Effector CD8-positive, alpha-beta T cell (primary cell): ENCODE results near the gene STAT1.
"Not testable (repeated sequence)": the region's sequence is repeated elsewhere in the genome, so short reads cannot be mapped to it uniquely, and the experiment has no call there.

ENCODE experiments used
- DNase-seq: peaks from one replicate; lab custom pipeline; 2025; lab: John Stamatoyannopoulos, UW

Gene STAT1

GRCh38 chr2:191006997-191007783 is 6.8 kb downstream of the STAT1 start:
- DNase-seq = no peak

DNA sequence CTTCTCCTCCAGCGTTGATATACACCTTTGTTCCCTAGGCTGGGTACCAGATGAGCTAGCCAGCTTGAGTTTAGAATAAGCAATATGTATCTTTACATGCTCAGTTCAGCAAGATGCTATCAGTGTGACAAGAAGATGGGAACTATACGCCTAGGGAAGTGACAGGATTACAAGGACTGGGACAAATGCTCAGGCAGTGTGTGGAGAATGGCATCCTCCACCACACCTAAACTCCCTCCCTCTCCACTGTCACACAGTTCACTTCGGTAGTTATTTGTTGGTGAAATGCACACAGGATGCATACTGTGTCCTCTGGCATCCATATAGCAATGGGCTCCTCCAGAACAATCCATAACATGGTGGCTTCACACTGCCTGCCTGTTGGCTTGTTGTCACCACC is 7.7 kb downstream of the STAT1 start:
- no peak for DNase-seq

DNA sequence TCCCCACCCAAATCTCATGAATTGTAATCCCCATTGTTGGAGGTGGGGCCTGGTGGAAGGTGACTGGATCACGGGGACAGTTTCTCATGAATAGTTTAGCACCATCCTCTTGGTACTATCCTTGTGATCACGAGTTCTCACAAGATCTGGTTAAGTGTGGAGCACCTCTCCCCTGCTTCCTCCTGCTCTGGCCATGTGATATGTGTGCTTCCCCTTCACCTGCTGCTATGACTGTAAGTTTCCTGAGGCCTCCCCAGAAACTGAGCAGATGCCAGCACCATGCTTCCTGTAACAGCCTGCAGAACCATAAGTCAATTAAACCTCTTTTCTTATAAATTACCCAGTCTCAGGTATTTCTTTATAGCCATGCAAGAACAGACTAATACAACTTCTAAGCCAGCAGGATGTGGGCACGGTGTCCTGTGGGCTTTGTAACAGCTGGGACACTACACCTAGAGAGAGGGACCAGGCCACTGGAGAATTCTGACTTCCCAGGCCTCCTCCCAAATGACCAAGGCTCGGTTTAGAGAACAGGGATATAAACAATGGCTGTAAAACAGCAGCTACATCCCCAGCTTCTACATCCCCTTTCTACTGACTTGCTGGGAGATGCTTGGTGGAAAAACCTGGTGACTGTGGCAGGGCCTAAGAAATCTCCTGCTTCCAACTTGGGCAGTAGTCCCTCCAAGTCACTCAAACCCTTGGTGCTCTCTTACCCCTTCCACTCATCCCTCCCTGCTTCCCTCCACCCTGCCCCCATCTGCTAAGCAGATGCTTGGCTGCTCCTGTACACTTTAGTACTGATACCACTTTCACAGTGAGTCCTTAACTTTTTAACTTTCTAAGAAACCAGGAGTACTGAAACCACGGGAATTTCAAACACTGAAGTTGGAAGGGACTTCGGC is 10.3 kb downstream of the STAT1 start:
- no peak for DNase-seq

GRCh38 chr2:191001624-191002023 is 12.3 kb downstream of the STAT1 start:
- no peak for DNase-seq

- DNase-seq = no peak
Measured at GRCh38 chr2:191001032-191001431, 12.9 kb downstream of the STAT1 start.

DNA sequence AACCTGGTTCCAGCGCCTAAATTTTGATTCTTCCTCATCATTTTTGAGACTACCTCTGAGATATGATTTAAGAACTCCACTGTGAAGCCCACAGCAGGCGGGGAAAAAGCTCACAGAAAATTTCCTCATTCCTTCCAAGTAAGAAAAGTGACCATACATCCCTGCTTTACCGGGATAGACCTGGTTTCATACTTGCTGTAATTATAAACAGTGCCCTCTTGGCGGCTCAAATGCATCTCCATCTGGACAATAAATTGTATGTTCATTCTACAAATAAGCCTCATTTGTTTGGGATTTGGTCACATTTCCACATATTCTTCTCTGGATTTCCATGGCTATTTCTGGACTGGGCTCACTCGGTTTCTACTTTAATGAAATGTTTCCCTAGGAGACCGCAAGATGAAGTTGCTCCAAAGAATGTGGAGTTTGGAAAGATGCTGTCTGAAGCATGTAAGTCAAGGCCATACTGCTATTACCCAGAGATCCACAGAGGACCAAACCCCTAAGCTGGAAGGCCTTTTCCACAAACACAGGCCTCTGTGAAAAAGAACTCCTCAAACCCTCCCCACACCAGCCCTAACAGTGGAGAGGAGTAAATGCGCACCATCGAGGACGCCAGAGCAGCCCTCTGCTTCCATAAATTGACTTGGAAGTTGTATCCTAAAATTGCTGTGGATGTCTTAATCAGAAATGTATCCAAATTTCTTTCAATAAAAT is 13.9 kb downstream of the STAT1 start:
- no peak for DNase-seq

DNA sequence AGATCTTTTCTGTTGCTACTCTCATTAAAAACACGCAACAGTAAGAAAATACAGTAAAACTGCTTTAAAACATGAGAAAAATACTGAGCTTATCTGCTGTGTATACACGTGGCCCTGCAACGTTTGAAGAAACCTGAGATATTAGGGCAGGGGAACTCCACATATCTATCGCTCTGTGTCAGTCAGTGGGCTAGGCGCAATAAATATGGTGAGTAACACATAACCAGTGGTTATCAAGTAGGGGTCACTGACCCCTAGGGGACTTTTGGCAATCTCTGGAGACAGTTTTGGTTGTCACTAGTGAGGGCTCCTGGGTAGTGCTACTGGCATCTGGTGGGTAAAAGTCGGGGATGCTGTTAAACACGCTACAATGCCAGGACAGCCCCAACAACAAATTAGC is 14.9 kb downstream of the STAT1 start:
- no peak for DNase-seq

- DNase-seq = no peak
Measured at GRCh38 chr2:190997526-190998113, 16.4 kb downstream of the STAT1 start.

- DNase-seq = no peak
Measured at GRCh38 chr2:190996947-190997346, 17.0 kb downstream of the STAT1 start.

- peak; percentile 14 for DNase-seq
Measured at GRCh38 chr2:190996338-190996946, 17.5 kb downstream of the STAT1 start.

- DNase-seq = not testable (repeated sequence)
Measured at GRCh38 chr2:190995315-190995714, 18.7 kb downstream of the STAT1 start.

DNA sequence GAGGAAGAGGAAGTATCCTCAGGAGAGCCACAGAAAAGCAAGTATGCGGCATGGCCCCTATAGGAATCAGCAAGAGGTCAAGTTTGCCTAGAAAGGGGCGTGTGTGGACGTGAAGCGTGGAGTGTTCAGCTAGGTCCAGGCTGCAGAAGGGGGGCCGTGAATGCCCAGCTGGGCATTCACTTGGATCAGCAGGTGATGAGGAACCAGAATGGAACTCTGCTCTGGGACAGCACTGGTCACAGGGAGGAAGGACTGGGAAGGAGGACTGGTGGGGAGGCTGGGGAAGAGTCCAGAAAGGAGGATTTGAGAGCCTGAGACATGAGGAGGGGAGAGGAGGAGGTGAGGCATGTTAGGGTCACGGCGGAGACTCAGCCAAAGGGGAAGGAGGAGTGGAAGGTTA is 19.8 kb downstream of the STAT1 start:
- no peak for DNase-seq

- no peak for DNase-seq
Measured at GRCh38 chr2:190993292-190993643, 20.7 kb downstream of the STAT1 start.

- DNase-seq = no peak
Measured at GRCh38 chr2:190990132-190990531, 23.8 kb downstream of the STAT1 start.

- DNase-seq = no peak
Measured at GRCh38 chr2:190988910-190989309, 25.1 kb downstream of the STAT1 start.

GRCh38 chr2:190987938-190988337 is 26.0 kb downstream of the STAT1 start:
- no peak for DNase-seq

DNA sequence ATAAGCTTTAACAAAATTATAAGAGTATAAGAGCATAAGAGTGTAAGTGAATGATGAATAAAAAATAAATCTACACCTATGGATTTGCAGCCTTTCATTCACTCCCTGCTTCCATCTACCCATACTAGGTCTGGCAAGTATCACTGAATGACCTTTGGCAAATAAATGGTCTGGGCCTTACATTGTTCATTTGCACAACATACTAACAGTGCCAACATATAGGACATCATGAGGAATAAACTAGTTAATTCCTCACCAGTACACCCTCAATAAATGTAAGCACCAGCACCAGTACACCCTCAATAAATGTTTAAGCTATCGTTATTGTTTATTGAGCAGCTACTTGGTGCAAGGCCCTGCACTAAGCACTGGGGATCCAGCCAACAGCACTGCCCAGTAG is 26.9 kb downstream of the STAT1 start:
- DNase-seq = no peak

GRCh38 chr2:190986221-190986953 is 27.6 kb downstream of the STAT1 start:
- DNase-seq = peak; percentile 17

GRCh38 chr2:190984595-190984994 is 29.4 kb downstream of the STAT1 start:
- no peak for DNase-seq

DNA sequence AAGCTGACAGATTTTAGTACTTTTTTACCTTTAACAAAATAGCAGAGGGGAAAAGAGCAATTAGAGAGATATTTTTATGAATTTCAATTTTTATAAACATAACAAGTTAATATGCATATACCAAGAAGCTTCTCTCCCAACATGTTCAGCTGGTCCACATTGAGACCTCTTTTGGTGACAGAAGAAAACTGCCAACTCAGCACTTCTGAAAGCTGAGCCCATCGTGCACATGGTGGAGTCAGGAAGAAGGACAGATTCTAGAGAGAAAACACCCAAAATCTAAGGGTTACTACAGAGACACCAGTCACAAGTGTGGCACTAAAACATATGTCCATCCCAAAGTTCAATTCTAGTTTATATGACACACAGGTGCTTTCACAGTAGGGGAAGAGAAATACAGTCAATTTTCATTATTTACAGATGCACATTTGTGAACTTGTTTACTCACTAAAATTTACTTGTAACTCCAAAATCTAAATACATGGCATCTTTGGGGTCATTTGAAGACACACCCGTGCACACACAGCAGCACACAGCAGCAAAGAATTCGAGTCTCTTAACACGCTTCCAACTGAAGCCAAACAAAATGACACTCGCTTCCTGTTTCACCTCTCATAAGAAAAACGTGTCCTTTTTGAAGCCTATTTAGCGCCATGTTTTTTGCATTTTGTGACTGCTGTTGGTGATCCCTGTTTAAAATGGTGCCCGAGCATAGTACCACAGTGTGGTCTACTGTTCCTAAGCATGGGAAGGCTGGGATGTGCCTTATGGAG is 31.5 kb downstream of the STAT1 start:
- DNase-seq = no peak
